ENCODE results near the gene ANKRD63.

The ANKRD63 gene

DNA sequence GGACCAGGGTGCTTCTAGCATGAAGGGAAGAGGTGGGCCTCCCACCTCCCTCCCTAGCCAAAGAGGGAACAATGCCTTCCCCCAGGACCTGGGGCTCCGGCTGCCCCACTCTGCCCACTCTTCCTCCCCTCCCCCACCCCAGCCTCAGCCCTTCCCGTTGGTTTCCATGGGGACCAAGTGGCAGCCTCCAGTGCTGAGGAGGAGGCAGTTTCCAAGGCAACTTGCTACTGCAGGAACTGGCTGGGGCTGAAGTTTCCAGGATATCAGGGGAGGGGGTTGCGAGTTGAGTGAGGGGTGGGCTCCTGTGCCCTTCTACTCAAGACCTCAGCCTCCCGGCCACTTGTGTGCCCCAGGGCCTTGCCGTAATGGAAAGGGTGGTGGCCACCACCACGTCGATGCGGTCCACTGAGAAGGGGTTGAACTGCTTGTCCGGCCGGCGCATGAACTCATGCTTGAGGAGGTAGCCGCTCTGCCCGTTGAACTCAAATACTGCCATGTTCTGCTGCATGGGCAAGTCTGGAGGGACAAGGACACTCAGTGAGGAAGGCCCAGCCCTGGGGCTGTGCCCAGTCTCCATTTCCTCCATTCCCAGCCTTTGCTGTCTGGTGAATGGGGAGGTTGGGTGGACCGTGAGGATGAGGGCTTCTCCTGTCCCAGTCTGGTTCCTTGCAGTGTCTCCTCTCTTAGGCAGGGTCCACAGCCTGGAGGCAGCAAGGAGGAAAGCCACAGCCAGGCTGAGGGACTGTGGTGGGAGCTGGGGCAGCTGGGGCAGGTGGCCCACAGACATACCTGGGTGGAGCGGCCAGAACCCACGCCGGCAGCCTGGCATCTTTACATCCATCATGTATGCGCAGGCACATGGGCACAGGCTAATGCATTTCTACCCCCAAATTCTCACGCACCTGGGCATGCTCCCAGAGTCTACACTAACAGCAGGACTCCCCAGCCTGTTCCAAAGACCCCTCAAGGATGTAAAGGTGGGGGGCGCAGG lies 11.3 kb upstream of the ANKRD63 start:
- no peak for DNase-seq

DNA sequence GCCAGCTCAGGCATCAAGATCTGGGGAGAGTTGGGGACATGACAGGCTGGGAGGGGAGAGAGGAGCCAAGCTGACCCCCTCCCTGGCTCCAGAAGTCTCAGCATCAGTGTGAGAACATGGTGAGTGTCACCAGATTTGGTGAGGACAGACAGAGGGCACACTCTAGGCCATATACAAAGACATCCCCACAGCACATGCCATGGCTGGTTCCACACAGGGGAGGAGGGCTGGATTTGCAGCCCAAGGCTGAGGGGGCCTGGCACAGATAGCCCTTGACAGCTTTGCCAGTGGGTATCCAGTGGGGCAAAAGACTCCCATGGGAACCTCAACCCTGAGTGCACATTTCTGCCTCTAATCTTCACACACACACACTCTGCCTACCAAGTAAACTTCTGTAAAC lies 10.1 kb upstream of the ANKRD63 start:
- no peak for DNase-seq

DNA sequence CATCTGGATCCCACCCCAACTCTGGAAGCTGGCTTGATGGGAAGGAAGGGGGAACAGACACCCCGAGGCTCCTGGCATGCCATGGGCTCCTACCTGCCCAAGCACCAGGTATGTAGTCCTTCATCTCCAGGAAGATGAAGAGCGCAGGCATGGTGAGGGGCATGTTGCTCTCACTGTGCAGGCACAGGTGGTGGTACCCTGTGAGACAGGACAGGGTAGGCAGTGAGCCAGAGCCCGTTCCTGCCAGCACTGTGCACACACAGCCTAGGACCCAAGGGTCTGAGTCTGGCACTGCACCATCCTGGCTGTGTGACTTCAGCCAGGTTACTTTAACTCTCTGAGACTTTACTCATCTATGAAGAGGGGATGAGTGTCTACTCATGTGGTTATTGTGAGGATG lies 9.4 kb upstream of the ANKRD63 start:
- DNase-seq: no peak

DNA sequence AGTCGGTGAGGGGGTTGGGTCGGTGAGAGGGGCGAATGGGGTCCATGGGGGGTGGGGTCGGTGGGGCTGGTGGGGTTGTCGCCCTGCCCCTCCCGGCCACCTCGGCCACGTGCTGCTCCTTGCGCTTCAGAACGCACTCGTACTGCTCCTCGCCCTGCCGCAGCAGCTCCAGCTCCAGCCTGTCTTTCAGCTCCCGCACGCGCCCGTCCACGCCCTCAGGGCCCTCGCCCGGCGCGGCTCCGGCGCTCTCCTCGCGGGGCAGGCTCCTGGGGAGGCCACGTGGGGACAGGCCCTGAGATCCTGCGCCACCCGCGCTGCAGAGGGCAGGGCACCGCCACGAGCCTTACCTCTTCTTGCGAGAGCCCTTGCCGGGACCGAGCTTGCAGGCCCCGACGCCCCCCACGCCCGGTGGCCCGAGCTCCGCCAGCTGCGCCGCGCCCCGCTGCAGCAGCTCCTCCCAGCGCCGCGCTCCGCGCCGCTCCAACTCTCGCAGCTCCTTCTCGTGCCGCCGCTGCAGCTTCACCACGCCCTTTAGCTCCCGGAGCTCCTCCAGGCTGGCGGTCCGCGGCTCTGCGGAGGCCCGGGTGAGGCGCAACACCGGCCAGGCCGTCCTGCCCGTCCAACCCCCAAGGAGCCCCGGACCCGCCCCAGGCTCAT lies 8.2 kb upstream of the ANKRD63 start:
- DNase-seq: no peak

DNA sequence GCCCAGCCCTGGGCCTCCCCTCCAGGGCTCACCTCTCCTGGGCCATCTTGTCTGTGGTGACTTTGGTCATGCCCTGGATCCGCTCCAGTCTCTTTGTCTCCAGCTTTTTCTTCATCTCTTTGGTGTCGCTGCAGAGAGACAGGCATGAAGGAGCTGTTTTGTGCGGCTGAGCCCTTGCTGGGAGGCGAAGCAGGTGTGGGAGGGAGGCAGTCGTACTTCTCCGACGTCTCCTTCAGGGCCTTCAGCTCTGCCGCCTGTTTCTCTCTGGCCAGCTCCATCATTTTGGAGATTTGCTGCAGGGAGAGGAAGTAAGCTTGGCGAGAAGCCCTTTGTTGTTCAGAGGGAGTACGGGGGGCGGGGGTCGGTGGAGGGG lies 7.7 kb upstream of the ANKRD63 start:
- DNase-seq: no peak

DNA sequence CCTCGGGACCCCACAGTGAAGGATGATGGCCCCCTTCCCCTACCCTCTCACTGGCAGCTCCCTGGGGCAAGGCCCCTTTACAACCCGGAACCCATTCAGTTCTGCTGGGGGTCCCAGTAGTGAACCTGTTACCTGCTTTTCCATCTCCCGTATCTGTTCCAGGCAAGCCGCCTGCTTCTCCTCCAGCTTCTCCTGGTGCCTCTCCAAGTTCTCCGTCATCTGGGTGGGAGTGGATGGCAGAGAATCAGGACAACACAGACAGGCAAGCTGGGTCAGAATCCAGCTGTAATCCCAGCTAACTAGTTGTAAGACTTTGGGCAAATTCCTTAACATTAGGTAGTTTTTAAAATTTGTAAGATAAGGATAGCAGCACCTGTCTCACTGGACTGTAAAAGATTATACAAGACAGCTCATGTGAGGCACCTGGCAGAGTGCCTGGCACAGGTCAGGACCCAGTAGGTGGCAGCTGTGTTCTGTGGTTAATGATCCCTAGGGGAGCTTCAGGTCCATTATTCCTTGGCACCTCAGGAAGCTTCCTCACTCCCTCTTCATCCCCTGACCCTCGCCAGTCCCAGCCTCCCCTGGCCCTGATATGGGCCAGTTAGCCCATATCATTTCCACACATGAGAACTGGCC lies 6.4 kb upstream of the ANKRD63 start:
- peak; percentile 57 for DNase-seq

DNA sequence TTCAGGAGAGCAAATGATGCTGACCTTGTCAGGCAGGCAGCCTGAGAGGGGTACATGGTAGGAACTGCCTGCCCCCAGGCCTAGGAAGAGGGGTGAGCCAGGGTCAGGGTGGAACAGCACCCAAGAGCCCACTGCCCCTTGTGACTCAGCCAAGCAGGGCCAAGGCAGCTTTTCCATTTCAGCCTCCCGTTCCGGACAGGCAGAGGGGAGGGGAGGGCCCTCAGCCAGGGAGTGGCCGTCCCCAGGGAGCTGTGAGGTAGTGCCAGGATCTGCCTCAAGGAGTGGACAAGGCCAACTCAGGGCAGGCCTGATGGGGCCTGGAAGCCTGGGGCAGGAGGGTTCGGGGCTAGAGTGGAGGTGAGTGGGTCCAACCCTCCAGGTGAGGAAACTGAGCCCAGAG lies 5.1 kb upstream of the ANKRD63 start:
- no peak for DNase-seq

DNA sequence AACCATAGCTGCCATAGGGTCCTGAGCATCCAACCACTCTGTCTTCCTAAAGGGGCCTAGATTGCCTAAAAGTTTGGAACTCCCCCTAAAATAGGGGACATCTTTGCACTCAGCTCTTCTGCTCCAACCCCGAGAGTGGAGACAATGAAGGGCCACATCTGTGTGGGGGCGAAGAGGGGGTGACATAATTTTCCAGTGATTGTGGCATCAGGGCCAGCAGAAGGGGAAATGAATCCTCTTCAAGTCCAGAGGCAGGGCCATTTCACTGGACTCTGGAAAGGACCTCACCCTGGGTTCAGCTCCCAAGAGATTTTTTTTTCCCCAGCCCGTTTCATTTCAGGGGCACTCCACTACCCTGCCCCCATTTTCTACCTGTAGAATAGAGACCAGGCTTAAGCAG lies 4.6 kb upstream of the ANKRD63 start:
- no peak for DNase-seq

DNA sequence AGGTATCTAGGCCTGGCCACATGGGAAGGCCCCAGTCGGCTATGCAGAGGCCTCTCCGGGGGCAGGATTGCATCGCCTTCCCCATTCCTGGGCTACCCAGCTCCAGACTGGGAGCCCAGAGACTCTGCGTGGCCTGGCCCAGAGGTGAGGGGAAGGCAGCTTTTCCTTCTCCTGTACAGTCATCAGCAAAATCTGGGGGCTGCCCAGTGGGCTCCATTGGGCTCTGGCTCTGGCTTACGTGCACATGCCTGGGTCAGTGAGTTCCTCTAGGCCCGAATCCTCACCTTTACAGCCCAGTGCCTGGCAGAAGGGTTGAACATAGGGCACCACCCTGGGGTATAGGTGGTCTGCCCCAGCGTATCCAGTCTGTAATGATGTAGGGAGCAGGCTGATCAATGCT lies 3.9 kb upstream of the ANKRD63 start:
- no peak for DNase-seq

DNA sequence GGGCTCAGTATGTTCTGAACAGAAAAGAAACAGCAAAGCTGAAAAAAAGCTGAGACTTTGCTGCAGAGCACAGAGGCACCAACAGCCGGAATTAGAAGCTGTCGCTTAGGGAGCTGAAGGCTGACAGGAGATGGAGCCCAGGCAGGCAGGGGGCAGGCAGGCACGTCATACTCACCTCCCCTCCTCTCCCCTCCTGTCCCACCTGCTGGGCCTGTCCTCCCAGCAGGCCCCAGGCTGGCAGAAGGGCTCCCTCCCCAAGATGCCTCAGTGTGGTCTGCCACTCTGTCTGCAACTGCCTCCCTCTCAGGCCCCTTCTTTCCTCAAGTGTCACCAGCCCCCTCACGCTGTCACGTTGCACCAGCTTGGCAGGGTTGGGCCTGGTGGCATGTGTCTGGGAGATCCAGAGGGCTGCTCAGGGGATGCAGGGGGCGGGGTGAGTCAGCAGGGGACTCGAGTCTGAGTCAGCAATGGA lies 3.2 kb upstream of the ANKRD63 start:
- DNase-seq: no peak

DNA sequence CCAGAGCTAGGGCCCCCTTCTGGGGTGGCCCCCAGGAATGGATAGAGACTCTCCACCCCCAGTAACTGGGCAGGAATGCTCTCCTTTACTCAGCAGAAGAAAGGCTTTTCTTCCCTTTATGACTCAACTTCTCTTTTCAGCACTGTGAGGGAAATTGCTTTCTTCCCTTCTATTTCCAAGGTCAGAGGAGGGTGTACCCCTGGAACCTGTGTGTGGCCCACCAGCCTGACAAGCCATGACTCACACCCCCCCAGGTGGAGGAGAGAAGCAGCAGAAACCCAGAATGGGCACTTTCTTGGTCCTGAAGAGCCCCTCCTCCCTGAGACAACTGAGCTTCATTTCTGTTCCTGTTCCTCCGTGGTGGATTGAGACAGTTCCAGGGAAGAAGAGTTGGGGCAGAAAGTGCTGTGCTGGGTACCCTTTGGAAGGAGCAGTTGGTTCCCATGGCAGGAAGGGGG lies 2.7 kb upstream of the ANKRD63 start:
- DNase-seq: no peak

DNA sequence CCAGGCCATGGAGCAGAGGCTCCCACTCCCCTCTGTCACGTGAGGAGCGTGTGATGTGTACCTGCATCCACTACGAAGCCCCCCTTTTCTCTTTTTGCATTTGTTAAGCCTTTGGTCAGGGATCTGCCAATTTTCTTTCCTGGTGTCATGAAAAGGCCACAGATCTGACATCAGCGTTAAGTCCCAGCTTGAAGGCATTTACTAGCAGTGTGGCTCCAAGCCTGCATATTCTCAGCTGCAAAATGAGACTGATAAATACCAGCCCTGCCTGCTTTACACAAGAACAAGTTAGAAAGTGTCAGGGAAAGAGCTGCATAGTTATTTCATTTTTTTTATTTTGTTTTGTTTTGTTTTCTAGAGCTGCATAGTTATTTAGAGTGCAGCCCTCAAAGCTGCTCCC lies 2.3 kb upstream of the ANKRD63 start:
- DNase-seq: no peak

DNA sequence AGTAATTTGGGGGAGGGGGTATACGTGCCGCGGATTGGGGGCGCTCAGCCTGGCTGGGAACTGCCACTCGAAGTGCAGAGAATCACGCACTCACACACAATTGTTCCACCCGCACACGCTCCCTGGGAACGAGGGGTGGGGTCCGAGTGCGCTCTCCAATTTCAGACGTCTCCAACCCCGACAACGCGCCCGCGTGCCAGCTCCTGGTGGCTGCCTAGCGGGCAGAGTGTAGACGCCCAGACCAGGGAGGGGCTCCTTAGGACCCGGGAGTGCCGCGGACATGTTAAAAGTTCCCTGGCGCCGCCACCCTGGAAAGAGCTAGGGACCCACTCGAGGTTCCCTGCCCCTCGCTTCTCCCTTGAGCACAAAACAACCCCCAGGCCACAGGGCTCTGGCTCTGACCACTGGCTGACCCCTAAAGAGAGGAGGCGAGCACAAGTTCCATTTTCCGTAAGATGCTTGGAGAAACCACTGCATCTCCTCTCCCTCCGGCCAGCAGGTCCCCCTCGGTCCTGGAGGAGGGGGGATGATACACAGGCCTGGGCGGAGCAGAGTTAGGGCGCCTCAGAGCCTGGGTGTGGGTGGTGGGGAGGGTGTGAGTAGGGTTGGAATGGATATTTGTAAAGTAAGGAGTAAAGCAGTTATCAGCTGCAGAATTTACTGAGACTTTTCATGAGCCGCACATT lies 894 bp upstream of the ANKRD63 start:
- no peak for DNase-seq

DNA sequence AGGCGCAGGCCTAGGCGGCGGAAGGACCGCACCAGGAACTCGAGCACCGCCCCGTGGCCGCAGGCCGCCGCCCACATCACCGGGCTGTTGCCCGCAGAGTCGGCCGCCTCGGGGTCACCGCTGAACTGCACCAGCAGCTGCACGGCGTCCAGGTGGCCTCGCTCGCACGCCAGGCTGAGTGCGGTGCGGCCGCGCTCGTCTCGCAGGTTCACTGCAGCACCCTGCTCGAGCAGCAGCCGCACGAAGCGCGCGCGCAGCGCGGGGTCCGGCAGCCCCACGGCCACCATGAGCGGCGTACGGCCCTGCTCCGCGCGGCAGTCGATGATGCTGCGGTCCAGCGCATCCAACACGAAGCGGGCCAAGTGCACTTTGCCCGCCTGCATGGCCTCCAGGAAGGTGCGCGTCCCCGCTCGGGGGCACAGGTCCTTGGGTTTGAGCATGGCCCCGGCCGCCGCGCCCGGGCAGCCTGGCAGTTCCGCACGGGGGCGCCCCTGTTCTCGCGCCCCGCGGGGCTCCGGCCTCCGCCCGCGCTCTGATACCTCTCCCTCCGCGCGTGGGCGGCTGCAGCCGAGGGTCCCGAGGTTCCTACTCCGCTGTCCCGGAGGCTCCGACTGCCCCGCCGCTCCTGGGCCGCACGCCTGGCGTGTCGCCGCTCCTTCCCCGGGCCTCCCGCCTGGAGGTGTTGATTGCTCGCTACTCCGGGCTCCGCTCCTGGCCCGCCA lies 556 bp downstream of the ANKRD63 start:
- peak; percentile 74 for DNase-seq

DNA sequence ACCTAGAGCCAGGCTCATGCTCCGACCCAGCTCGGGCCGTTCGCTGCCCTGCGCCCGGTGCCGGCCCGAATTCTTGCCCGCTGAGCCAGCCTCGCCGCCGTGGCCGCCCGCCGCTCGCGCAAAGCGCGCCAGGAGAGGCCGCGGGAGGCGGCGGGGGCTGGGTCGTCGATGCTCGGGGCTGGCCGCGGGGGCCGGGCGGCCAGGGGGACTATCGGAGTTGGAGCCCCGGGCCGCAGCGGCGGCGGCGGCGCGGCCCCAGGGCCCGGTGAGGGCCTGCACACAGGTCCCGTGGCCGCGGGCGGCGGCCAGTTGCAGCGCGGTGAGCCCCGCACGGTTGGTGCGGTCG lies 1.1 kb downstream of the ANKRD63 start:
- DNase-seq: no peak

DNA sequence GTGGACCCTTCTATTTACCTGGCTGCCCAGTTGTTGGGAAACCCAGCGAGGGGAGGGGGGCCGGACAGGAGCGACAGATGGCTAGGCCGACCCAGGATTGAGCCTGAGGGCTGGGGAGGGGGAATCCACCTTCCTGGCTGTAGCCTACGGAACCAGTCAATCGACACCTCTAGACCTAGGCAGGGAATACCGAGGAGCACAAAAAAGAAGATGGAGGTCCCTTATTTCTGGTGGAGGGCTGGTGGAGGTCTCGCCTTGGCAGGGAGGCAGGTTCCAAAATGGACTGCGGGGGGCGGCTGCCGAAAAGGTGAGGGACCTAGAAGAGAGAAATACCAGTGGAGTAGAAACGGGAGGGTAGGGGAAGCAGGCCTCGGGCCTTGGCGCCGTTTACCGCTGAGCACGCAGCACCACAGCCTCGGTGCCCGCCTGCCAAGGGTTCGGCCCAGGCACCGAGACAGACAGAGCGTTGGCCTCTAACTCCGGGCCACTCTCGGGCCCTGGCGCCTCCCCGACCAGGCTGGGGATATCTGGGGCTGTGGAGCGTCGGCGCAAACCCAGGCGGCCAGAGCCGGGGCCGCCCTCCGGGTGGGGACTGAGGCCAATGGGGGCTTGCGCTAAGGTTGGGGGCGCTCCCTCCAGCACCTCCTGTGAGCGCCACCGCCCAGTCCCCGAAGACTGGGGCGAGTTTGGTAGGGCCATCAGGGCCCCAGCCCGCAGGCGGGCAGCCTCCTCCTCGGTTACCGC lies 1.6 kb downstream of the ANKRD63 start:
- DNase-seq: no peak

DNA sequence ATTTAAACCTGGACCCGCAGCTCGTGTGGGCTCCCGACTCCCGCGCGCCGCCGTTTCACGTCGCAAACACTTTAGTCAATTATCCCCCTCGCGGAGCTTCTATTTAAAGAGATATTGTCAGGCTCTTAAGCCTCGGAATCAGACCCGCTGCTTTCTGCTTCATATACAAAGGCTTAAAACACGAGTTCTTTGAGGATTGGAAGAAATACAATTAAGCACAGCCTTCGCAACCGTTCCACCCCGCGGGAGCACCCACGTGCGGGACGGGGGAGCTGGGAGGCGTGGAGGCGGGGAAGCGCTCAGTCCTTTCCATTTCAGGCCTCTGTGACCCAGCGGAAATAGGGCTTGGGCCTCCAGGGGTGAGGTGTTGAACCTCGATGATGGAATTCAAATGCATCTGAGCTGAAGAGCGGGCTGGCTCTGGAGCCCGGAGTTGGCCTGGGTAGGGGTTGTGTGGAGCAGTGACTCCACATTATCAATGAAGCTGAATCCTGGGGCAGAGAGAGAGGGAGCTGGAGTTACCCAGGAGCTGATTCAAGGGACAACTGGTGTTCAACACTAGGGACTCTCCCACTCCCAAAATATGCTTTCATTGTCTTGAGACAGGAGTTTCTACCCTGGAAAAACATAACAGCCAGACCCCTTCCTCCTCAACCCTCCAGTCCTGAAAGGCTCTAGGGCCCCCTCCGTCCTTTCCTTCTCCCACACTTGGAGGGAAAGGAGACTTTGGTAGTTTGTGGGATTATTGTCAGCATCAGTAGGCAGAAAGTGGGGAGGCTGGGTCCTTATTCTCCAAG lies 2.4 kb downstream of the ANKRD63 start:
- DNase-seq: no peak

DNA sequence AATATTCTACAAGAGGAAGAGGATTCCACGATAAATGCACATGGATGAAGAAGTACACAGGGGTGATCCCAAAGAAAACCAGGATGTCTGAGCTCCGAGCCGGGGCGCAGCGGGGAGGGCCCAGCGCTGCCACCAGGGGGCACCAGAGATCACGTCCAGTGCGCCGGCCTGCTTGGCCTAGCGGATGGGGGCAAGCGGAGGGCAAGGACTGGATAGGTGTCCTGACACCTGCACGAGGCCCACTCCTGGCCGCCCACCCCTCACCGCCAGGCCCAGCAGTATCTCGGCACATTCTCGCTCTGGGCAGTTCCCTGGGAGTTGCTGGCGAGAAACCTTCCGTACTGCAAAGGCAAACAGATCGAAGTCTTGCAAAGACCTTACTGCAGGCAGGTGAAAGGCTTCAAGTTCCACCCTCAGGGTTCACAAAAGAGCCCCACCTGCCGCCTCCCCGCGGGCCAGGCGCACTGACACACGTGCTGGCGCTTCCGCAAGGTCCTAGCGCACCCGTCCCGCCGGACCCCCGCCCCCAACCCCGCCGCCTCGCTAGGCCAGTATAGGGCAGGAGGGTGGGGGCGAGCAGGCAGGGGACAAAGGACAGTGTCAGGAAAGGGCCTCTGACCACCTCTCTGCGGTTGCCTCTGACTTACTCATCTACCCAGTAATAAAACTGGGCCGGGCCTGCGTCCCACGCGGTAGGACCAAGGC lies 3.3 kb downstream of the ANKRD63 start:
- peak; percentile 59 for DNase-seq

DNA sequence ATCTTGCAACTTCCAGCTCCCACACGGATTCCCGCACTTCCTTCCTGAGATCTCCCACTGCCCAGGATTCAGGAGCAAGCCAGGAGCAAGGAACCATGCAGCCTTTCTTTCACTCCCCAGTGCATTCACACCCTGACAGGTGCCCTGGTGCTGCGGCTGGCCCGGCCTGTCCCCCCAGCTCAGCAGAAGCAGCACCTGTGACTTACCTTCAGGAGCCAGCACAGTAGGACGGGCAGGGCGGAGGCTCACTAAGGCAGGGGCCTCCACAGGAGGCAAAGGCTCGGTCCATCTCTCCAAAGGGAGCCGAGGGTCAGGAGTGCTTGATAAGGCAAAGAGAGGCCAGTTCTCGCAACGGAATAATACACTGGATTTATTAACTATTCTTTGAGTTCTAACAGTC lies 4.8 kb downstream of the ANKRD63 start:
- DNase-seq: no peak

DNA sequence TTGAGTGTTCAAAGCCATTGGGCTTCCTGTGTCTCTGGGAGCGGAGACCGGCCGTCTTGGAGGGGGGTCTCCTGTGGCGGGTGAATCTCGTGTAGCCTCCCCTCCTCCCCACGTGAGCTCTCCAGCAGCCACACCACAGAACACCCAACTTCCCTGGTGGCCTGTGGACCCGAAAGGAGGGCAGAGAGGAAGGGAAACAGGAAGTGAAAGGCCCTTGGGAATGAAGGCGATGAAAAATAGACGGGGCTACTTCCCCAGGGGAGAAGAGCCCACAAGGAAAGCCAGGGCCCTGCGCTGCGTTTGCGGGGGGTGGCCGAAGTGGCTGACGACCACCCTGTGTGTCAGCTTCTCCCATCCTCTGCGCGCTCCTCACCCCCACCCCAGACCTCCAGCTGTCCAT lies 5.4 kb downstream of the ANKRD63 start:
- DNase-seq: no peak

Measured in RPMI8226 (cell line).